Calu3 (cell line): ENCODE measurements around the gene TTLL5. TPM values are rescaled to one million over a fixed set of nuclear protein-coding genes. Genes with fewer than 3 reads are reported as not detected.
"Not testable (repeated sequence)": the region's sequence is repeated elsewhere in the genome, so short reads cannot be mapped to it uniquely, and the experiment has no call there.

ENCODE experiments used
- BruUV-seq: library from RNA; stranded (reverse); fragments of 400-500 nt; replicated peaks from 2 replicates; lab custom pipeline; 2021; lab: Mats Ljungman, UMichigan
- CTCF ChIA-PET: fragments of 300-600 bp; sonication (Branson Sonifier 250); formaldehyde crosslinking; loops from one replicate; lab custom pipeline; 2022; ENCODE audit warnings: antibody characterized with exemption; lab: Charles Lee
- DNase-seq: peaks from one replicate; pipeline ENCODE4 v3.0.0; 2022
- H3K27ac Mint-ChIP-seq: one replicate; pipeline ENCODE4 v1.8.0; 2022; ENCODE audit warnings: mixed read lengths; ENCODE audit not compliant: unreplicated experiment
- H3K27me3 Mint-ChIP-seq: one replicate; pipeline ENCODE4 v1.8.0; 2022; ENCODE audit warnings: mixed read lengths; ENCODE audit not compliant: unreplicated experiment
- H3K36me3 Mint-ChIP-seq: one replicate; pipeline ENCODE4 v1.8.0; 2022; ENCODE audit warnings: mild to moderate bottlenecking, moderate library complexity, mixed read lengths; ENCODE audit not compliant: insufficient read depth, unreplicated experiment
- H3K4me1 Mint-ChIP-seq: one replicate; pipeline ENCODE4 v1.8.0; 2022; ENCODE audit warnings: mild to moderate bottlenecking, low read depth, mixed read lengths; ENCODE audit not compliant: unreplicated experiment
- H3K4me3 Mint-ChIP-seq: one replicate; pipeline ENCODE4 v1.8.0; 2022; ENCODE audit warnings: mild to moderate bottlenecking, low read depth, moderate library complexity, mixed read lengths; ENCODE audit not compliant: unreplicated experiment
- H3K9me3 Mint-ChIP-seq: one replicate; pipeline ENCODE4 v1.8.0; 2022; ENCODE audit warnings: low read depth, mixed read lengths; ENCODE audit not compliant: unreplicated experiment
- CTCF ChIP-seq: fragments of 200-600 bp; IDR thresholded peaks from one replicate; pipeline ENCODE4 v1.8.0; 2022; ENCODE audit warnings: antibody characterized with exemption; ENCODE audit not compliant: unreplicated experiment
- intact Hi-C: fragments of 100-400 bp; cut with micrococcal nuclease; formaldehyde crosslinking; loops from one replicate; pipeline ENCODE4 v1.10.0; 2022; ENCODE audit not compliant: unreplicated experiment
- total RNA-seq: library from RNA; stranded (reverse); gene quantifications from 2 replicates; pipeline ENCODE4 v1.2.3, GENCODE V29; 2022

Gene TTLL5
- total RNA-seq, 1 experiment from 2014 or later = 47.5 TPM

- no peaks in the 10 kb centered on the region for H3K27me3 Mint-ChIP-seq
- intact Hi-C loops = no loop called here
- BruUV-seq = no TSS peak
These were observed 183.4 kb downstream of the TTLL5 start for GRCh38 chr14:75844486-75844885.

GRCh38 chr14:75845136-75845804, 184.2 kb downstream of the TTLL5 start:
- H3K4me1 Mint-ChIP-seq = no peaks in the 10 kb centered on the region
- CTCF ChIA-PET = interaction anchor here (0.6 kb wide), 1 partner anchor 40 kb away, joined by 4 read pairs; no protein-coding TSS in a partner anchor
- TF ChIP-seq CTCF = no peak
- no peak overlapping the region for H3K27ac Mint-ChIP-seq
- BruUV-seq = no TSS peak
- H3K4me3 Mint-ChIP-seq = no peak overlapping the region
- H3K36me3 Mint-ChIP-seq = no peaks in the 10 kb centered on the region
- no peaks in the 10 kb centered on the region for H3K27me3 Mint-ChIP-seq
- no peak for DNase-seq
- intact Hi-C loops = no loop called here
- no peaks in the 10 kb centered on the region for H3K9me3 Mint-ChIP-seq

More at GRCh38 chr14:75844486-75844885, 183.4 kb downstream of the TTLL5 start:
- Mint-ChIP-seq H3K4me1 (no peaks in the 10 kb centered on the region), H3K9me3 (no peaks in the 10 kb centered on the region), H3K4me3 (no peak overlapping the region), H3K36me3 (no peaks in the 10 kb centered on the region), H3K27ac (no peak overlapping the region)
- no peak for TF ChIP-seq CTCF
- CTCF ChIA-PET = interaction anchor here (0.6 kb wide), 1 partner anchor 40 kb away, joined by 4 read pairs; no protein-coding TSS in a partner anchor
- no peak for DNase-seq

GRCh38 chr14:75846694-75847093, 185.6 kb downstream of the TTLL5 start:
- H3K4me3 Mint-ChIP-seq, H3K27me3 Mint-ChIP-seq, H3K9me3 Mint-ChIP-seq, H3K27ac Mint-ChIP-seq, H3K36me3 Mint-ChIP-seq, H3K4me1 Mint-ChIP-seq, BruUV-seq, DNase-seq, intact Hi-C loops: not testable (repeated sequence)
- CTCF ChIA-PET = interaction anchor here (0.7 kb wide), 1 partner anchor 117 kb away, joined by 4 read pairs; no protein-coding TSS in a partner anchor

- no TSS peak for BruUV-seq
- CTCF ChIA-PET = no interaction called here
- Mint-ChIP-seq H3K27ac (no peak overlapping the region), H3K4me1 (no peaks in the 10 kb centered on the region), H3K4me3 (no peak overlapping the region), H3K36me3 (no peaks in the 10 kb centered on the region), H3K27me3 (no peaks in the 10 kb centered on the region), H3K9me3 (no peaks in the 10 kb centered on the region)
- TF ChIP-seq CTCF = no peak
- no peak for DNase-seq
- intact Hi-C loops = no loop called here
These were observed 186.5 kb downstream of the TTLL5 start for GRCh38 chr14:75847584-75847983.
